HUES64 (cell line): Measurements from ENCODE around the gene WDR20.

ENCODE experiments used
- H3K27ac ChIP-seq: 2 replicates; pipeline ENCODE4 v1.7.0; 2013; ENCODE audit warnings: low read depth, low read length, inconsistent platforms
- H3K27me3 ChIP-seq: 2 replicates; pipeline ENCODE4 v1.6.1; 2013; ENCODE audit warnings: mild to moderate bottlenecking, low read length; ENCODE audit not compliant: insufficient read depth
- H3K36me3 ChIP-seq: 2 replicates; pipeline ENCODE4 v1.6.1; 2013; ENCODE audit warnings: mild to moderate bottlenecking, low read length; ENCODE audit not compliant: insufficient read depth
- H3K4me1 ChIP-seq: 2 replicates; pipeline ENCODE4 v1.6.1; 2013; ENCODE audit warnings: mild to moderate bottlenecking, low read length, moderate library complexity; ENCODE audit not compliant: insufficient read depth
- H3K4me3 ChIP-seq: 2 replicates; pipeline ENCODE4 v1.5.1; 2013; ENCODE audit warnings: mild to moderate bottlenecking, low read length, moderate library complexity
- H3K9ac ChIP-seq: 2 replicates; pipeline ENCODE4 v1.6.1; 2013; ENCODE audit warnings: mild to moderate bottlenecking, low read depth, low read length
- H3K9me3 ChIP-seq: 2 replicates; pipeline ENCODE4 v1.6.1; 2013; ENCODE audit warnings: low read depth, low read length; ENCODE audit not compliant: insufficient read depth
- WGBS: fragments of 150-250, 120-280 bp; methylation state at CpG from one replicate; pipeline ENCODE4 v1.1.7; 2013; ENCODE audit warnings: missing lambda C conversion rate; 5-methylcytosine and 5-hydroxymethylcytosine counted together

WDR20 gene

DNA sequence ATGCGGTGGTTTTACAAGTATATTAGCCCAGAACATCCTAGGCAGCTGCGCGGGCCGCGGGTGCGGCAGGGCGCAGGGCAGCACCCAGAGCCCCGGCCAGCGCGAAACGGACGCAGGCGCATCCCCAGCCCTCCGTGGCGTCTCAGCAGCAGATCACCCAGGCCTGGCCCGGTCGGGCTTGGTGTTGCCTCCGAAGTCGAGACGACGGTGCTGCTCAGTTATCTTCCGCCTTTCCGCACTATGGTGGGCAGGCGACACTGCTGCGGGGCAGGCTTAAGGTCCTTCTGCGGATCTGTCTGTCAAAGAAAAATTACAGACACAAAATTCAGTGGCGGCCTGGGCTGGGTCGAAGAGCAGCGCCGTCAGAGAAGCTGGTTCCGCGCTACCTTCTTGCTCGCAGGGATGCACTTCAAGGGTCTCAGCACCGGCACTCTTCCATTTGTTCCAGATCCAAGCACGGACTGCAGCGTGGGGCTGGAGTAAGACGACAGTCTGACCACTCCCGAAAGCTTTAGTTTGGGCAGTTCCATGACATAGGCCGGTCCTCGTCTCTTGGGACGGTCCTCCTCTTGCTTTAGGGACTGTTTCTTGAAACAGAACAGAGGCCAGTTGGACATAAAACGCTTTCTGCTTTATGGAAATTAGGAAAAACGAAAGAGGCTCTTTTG is 89.5 kb downstream of the WDR20 start:
- Histone ChIP-seq H3K9ac (no peak overlapping the region), H3K27ac (no peak overlapping the region), H3K4me1 (no peaks in the 10 kb centered on the region), H3K36me3 (0 out of 2 replicates have a peak, but pooled peaks cover 1% of the 10 kb centered on the region), H3K27me3 (no peaks in the 10 kb centered on the region), H3K9me3 (no peaks in the 10 kb centered on the region), H3K4me3 (no peak overlapping the region)
- WGBS = 95% methylated on average over 43 of the region's 43 CpGs

DNA sequence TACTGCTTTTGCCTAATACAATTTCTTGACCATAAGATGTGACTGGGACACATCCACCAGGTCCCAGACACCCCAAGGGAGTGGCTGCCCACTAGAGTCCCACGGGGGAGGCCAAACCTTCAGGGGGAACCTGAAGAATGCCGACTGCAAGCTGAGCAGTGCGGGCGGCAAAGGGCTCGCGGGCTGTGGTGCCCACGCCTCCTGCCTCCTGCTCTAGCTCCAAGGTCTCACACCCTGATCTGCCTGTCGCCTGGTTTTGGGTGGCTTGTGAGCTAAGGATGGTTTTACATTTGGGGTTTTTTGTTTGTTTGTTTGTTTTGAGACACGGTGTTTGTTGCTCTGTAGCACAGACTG is 90.0 kb downstream of the WDR20 start:
- H3K9ac ChIP-seq = no peak overlapping the region
- H3K27me3 ChIP-seq = no peaks in the 10 kb centered on the region
- H3K4me1 ChIP-seq = no peaks in the 10 kb centered on the region
- no peak overlapping the region for H3K27ac ChIP-seq
- no peaks in the 10 kb centered on the region for H3K36me3 ChIP-seq
- no peak overlapping the region for H3K4me3 ChIP-seq
- 93% methylated on average over 9 of the region's 9 CpGs for WGBS
- no peaks in the 10 kb centered on the region for H3K9me3 ChIP-seq

DNA sequence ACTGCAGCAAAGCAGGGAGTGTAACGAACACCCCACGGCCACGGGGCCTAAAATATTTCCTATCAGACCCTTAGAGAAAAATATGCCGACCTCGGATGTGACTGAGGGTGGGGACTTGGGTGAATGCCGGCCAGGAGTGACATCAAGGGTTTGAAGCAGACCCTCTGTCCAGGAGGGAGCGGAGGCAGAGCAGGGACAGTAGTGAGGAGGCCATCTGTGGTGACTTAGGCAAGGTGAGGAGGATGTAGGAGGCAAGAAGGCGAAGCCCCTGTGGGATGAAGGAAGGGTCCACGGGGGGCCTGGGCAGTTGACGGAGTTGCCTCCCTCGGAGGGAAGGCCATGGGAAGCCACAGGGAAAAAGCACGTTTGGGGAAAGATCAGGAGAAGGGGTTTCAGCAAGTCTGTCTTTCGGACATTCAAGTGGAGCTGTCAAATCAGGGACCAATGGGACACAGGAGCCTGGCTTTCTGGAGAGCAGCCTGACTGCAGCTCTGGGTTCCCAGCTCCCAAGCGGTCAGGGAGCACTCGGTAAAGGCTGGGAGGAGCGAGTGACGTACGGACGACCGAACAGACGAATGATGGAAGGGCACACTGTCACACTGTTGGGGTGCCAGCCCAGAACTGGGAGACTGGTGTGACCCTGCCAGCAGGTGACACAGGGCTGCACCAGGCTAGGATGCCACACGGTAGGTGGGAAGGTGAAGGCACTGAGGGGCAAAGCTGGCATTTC is 90.9 kb downstream of the WDR20 start:
- 94% methylated on average over 22 of the region's 22 CpGs for WGBS
- H3K9me3 ChIP-seq = no peaks in the 10 kb centered on the region
- H3K4me3 ChIP-seq = no peak overlapping the region
- no peaks in the 10 kb centered on the region for H3K36me3 ChIP-seq
- no peak overlapping the region for H3K9ac ChIP-seq
- H3K4me1 ChIP-seq = peaks cover 6% of the 10 kb centered on the region
- no peaks in the 10 kb centered on the region for H3K27me3 ChIP-seq
- no peak overlapping the region for H3K27ac ChIP-seq

DNA sequence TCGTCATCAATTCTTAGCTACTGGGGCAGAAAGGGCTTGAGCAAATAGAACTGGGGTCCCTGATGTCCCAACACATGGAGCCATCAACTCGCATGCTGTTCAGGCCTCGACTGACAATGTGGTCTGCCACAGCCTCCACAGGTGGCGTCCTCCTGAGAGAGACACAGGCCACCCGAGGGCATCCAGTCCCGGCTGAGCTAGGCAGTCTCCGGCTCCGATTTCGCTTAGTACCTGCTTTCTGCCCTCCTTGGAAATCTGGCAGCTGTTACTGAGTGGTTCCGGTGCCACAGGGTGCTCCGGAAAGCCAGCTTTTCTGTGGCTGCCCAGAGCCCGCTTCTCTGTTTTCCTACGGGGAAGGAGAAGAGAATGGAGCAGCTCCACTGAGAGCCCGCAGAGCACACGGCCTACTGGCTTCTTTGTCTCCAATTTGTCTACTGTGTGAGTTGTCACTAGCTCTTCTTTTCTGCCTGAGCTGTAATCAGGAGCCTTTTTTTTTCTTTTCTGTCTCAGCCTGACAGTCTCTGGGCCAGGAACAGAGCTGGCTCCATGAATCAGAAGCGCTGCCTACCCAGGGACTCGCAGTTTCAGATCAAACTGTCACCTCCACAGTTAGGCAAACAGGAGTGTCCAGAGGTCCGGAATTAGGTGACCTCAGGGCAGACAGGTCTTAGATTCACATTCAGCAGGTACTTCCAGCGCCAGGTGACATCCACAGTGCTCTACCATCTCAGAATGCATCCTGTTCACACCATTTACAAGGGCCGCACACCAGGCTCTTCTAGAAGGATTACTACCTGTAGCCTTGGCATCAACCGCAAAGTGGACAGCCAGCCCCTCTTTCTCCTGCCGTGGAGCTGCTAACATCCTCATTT is 92.0 kb downstream of the WDR20 start:
- H3K36me3 ChIP-seq = no peaks in the 10 kb centered on the region
- no peaks in the 10 kb centered on the region for H3K9me3 ChIP-seq
- H3K4me1 ChIP-seq = peaks cover 7% of the 10 kb centered on the region
- H3K27me3 ChIP-seq = no peaks in the 10 kb centered on the region
- no peak overlapping the region for H3K9ac ChIP-seq
- H3K27ac ChIP-seq = no peak overlapping the region
- no peak overlapping the region for H3K4me3 ChIP-seq
- WGBS = 88% methylated on average over 22 of the region's 22 CpGs

DNA sequence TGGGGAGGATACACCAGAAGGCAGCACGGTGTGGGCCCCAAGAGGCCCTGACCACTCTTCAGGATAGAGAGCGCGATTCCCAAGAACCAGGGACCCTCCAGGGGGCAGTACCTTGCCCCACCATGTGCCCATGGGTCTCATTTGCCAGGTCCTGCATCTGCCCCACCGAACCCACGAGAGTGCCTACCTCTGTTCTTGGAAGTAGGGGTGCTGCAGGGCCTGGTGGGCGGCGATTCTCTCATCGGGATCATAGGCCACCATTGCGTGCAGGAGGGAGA is 92.6 kb downstream of the WDR20 start:
- Histone ChIP-seq H3K27ac (no peak overlapping the region), H3K4me3 (no peak overlapping the region), H3K9ac (no peak overlapping the region), H3K27me3 (no peaks in the 10 kb centered on the region), H3K36me3 (no peaks in the 10 kb centered on the region), H3K4me1 (peaks cover 7% of the 10 kb centered on the region), H3K9me3 (no peaks in the 10 kb centered on the region)
- WGBS = 94% methylated on average over 9 of the region's 9 CpGs

DNA sequence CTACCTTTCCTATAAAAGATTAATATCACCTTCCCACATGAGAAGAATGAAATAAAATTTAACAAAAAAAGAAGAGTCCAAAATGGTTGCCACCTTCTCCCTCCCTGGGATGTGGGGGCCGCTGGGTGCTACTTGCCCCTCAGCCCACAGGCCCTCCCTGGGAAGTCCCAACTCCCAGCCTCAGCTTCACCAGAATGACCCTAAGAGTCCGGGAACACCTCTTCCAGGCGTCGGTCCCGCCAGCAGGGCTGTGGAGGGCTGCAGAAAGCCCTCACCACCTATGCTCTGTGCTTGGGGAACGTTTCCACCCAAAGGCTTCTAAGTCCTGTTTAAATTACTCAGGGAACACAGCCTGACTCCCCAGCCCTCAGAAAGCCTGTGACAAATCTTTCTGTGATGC is 93.4 kb downstream of the WDR20 start:
- Histone ChIP-seq H3K4me1 (peaks cover 7% of the 10 kb centered on the region), H3K9ac (no peak overlapping the region), H3K27ac (no peak overlapping the region), H3K27me3 (no peaks in the 10 kb centered on the region), H3K9me3 (no peaks in the 10 kb centered on the region), H3K4me3 (no peak overlapping the region), H3K36me3 (no peaks in the 10 kb centered on the region)
- WGBS = 96% methylated on average over 6 of the region's 6 CpGs

DNA sequence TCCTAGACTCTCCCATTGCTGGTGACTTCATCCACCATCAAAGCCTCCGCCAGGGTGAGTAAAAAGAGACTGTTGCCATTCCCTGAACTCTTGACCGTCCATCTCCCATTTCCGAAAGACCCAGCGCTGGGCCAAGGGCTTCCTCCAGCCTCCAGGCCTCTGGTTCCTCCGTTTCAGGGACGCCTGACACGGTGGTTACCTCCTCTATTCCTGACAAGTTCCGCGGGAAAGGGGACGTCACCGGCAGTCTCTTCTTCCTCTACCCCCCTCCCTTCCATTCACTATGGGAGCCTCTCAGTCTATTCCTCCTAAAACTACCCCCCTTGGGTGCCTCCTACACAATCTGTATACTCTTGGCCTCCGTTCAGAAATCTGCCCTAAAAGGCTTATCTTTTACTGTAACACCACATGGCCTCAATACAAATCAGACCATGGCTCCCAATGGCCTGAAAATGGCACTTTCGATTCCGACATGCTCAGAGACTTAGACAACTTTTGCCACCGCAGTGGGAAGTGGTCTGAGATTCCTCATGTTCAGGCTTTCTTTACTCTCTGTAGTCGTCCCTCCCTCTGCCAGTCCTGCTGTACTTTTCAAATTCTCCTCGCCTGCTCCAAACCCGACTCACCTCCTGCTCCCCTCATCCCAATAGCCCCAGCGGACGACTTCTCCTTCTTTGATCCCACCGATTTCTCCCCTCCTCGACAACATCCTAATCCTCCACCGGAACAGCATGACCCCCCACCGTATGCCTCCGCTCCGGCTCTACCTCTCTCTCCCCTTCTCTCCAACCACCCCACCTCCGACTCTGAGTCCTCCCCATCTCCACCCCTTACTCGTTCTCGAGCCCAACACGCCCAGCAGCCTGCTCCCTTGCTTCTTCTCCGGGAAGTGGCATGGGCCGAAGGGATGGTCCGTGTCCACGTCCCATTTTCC is 94.9 kb downstream of the WDR20 start:
- Histone ChIP-seq H3K27me3 (no peaks in the 10 kb centered on the region), H3K9ac (no peak overlapping the region), H3K36me3 (no peaks in the 10 kb centered on the region), H3K4me1 (peaks cover 7% of the 10 kb centered on the region), H3K27ac (no peak overlapping the region), H3K4me3 (no peak overlapping the region; the same call in 1 of the 2 replicates), H3K9me3 (no peaks in the 10 kb centered on the region)
- WGBS = 81% methylated on average over 34 of the region's 34 CpGs

DNA sequence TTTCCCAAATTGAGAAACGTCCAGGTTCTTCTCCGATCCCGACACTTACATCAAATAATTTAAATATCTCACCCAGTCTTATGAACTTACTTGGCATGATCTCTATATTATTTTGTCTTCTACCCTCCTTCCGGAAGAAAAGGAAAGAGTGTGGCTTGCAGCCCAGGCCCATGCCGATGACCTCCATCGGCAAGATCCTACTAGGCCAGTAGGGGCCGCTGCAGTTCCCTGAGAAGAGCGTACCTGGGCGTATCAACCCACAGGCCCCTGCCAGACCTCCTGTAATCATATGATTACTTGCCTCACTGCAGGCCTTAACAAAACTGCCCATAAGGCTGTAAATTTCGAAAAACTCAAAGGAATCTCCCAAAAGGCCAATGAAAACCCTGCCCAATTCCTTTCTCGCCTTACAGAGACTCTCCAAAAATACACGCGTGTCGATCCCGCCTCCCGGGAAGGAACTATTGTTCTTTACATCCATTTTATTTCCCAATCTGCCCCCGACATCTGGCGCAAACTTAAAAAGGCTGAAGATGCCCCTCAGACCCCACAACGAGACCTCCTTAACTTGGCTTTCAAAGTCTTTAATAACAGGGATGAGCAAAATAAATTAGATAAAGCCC is 95.7 kb downstream of the WDR20 start:
- no peaks in the 10 kb centered on the region for H3K27me3 ChIP-seq
- H3K4me3 ChIP-seq = no peak overlapping the region; the same call in 1 of the 2 replicates
- WGBS = 50% methylated on average over 19 of the region's 19 CpGs

DNA sequence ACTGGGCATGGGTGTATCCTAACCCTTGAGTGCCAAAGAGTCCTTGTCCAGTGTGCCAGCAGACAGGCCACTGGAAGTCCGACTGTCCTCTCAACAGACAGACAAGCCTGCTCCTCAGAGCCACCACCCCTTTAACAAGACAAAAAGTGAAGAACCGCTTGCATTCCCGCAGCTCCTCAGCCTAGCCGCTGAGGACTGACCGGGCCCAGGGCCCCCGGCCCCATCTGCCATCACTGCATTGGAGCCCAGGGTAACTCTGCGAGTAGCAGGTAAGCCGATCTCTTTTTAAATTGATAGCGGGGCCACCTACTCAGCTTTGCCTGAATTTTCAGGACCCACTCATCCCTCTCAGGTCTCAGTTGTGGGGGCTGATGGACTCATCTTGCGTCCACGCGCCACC is 96.3 kb downstream of the WDR20 start:
- Histone ChIP-seq H3K4me1 (peaks cover 7% of the 10 kb centered on the region), H3K27ac (no peak overlapping the region), H3K4me3 (no peak overlapping the region), H3K9ac (no peak overlapping the region), H3K9me3 (no peaks in the 10 kb centered on the region), H3K36me3 (no peaks in the 10 kb centered on the region), H3K27me3 (no peaks in the 10 kb centered on the region)
- 86% methylated on average over 12 of the region's 12 CpGs for WGBS

More for the DNA sequence above, 95.7 kb downstream of the WDR20 start:
- Histone ChIP-seq H3K9me3 (no peaks in the 10 kb centered on the region), H3K36me3 (no peaks in the 10 kb centered on the region), H3K9ac (no peak overlapping the region), H3K27ac (no peak overlapping the region), H3K4me1 (peaks cover 7% of the 10 kb centered on the region)

DNA sequence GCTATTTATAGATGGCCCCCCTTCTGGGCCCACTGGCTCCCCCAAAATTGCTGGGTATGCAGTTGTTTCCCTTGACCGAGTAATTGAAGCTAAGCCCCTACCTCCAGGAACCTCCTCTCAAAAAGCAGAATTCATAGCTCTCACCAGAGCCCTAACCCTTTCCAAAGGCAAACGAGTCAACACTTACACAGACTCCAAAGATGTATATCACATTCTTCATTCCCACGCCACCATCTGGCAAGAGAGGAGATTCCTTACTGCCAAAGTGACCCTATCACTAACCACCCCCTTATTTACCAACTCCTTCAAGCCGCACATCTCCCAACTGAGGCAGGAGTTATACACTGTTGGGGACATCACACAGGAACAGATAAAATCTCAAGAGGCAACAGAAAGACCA is 98.4 kb downstream of the WDR20 start:
- Histone ChIP-seq H3K4me3 (no peak overlapping the region), H3K9ac (no peak overlapping the region), H3K36me3 (no peaks in the 10 kb centered on the region), H3K4me1 (peaks cover 7% of the 10 kb centered on the region), H3K27me3 (no peaks in the 10 kb centered on the region), H3K27ac (no peak overlapping the region), H3K9me3 (no peaks in the 10 kb centered on the region)
- WGBS = 87% methylated on average over 4 of the region's 4 CpGs
